ENCODE measurements around the gene LRRC75B.
"Not testable (repeated sequence)": the region's sequence is repeated elsewhere in the genome, so short reads cannot be mapped to it uniquely, and the experiment has no call there.

The LRRC75B gene

DNA sequence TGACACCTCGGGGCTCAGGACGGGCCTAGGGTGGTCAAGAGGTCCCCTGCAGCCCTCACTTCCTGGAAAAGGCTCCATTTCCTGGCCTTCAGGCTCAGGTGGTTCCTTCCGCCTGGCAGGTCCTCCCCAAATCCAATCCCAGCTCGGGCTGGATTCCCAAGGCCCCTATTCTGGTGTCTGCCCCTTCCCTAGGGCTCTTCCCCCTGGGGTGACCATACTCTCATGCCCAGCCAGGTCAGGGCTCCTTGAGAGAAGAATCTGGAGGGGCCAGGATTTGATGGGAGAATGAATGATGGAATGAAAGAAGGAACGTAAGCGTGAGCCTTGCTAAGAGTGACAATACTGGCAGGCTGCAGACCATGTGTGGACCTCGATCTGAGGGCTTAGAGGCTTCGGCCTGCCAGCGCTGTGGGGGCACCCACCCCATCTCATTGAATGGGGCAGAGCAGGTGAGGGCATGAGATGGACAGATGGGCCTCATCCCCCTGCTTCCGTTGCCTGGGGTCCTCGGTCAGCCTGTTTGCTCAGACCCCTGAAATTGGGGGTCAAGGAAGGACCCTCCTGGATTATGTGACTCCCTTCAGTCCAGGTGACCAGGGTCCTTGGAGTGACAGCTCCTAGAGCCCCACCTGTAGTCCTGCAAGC is 9.4 kb upstream of the LRRC75B start:
- not testable (repeated sequence) for DNase-seq

GRCh38 chr22:24601217-24602104 is 8.6 kb upstream of the LRRC75B start:
- no peak for DNase-seq

DNA sequence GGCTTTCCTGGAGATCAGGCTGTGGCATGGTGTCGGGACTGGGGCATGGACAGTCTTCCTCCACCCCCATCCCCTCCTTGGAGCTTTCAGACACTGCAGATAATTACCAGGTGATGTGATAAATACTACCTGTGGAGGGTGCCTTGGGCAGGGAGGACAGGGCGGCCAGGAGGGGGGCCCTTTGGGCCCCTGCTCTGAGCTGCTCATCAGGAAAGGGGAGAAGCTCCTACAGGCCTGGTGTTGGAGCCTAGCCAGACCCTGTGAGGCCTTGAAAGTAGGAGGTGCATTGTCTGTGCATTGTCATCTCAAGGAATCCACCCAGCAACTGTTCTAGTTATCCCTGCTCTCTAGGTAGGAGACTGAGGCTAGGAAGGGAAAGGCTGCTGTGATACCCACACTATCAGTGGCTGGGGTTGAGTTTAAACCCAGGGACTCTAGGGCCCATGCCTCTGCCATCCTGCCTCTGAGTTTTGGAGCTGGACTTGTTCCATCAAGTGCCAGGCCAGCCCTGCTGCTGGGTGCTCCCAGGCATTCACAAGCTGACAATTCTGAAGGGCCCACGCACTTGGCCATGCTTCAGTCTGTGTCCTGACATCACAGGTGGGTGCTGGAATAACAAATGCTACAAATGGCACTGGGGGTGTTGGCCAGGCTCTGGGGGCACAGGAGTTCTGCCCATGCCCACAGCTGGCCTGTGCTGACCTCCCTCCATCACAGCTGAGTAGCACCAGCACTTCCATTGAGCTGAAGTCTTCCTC is 7.3 kb upstream of the LRRC75B start:
- not testable (repeated sequence) for DNase-seq

GRCh38 chr22:24599514-24599913 is 6.6 kb upstream of the LRRC75B start:
- no peak for DNase-seq

DNA sequence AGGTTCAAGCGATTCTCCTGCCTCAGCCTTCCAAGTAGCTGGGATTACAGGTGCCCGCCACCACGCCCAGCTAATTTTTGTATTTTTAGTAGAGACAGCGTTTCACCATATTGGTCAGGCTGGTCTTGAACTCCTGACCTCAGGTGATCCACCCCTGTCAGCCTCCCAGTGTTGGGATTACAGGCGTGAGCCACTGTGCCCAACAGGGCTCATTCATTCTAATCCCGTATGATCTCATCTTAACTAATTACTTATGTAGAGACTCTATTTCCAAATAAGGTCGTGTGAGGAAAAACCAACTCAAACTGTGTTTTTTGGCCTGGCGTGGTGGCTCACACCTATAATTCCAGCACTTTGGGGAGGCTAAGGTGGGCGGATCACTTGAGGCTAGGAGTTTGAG is 4.2 kb upstream of the LRRC75B start:
- DNase-seq, result not testable (repeated sequence)

- no peak for DNase-seq
These were observed 3.0 kb upstream of the LRRC75B start for GRCh38 chr22:24595863-24596262.

GRCh38 chr22:24595228-24595627 is 2.4 kb upstream of the LRRC75B start:
- no peak for DNase-seq

- DNase-seq, result no peak
These were observed 1.8 kb upstream of the LRRC75B start for GRCh38 chr22:24594569-24595120.

DNA sequence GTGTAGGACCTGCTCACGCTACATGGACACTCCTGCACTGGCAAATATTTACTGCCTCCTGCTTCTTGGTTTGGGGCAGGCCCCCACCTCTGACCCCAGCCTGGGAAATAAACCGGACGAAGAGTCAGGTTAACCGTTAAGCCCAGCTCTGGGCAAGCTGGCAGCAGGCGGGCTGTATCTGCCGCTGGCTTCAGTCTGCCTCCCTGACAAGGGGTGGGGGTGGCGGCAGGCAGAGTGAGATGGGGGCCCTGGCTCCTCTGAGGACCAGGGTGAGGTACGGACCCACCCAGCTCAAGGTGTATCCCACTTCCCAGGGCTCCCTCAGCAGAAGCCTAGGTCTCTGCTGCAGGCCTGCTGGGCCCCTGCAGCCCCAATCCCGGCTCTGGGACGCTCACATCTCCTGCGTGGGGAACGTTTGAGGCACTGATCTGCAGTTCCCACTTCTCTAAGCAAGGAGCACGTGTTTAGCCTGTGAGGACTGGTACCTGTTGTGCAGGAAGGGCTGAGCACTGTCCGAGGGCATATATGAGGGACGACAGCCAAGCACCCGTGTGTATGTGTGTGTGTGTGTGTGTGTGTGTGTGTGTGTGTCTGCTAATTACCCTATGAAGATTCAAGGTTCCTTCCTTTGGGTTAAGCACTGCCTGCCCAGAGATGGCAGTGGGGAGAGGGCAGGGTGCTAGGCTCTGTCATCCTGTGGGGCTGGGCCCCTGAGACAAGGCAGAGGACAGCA is 1.1 kb upstream of the LRRC75B start:
- no peak for DNase-seq

- not testable (repeated sequence) for DNase-seq
These were observed 624 bp upstream of the LRRC75B start for GRCh38 chr22:24593559-24593835.

- DNase-seq, result no peak
These were observed 619 bp downstream of the LRRC75B start for GRCh38 chr22:24592058-24592850.

GRCh38 chr22:24591286-24591830 is 1.5 kb downstream of the LRRC75B start:
- DNase-seq, result no peak

DNA sequence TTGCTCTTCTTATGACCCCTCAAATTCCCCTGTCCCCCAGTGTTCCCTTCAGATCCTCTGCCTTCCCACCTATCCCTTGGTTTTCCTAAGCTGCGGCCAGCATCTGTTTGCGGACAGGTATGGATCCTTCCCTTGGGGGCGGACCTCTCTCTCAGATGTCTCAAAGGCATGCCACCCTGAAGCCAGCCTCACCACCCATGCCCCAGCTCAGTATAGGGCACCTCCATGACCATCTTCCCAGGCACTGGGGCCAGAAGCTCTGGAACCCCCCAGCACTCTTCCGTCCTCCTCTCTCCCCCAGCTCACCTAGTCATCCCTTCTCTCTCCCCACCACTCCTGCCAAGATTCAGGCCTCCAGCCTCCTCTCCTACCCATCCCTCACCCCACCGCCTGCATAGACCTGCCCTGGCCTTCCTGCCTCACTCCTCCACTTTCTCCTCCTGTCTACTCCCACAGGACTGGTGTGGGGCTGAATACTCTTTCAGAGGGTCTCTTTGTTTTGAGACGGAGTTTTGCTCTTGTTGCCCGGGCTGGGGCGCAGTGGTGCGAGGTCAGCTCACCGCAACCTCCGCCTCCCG is 2.2 kb downstream of the LRRC75B start:
- DNase-seq, result no peak

GRCh38 chr22:24589518-24590030 is 3.3 kb downstream of the LRRC75B start:
- DNase-seq, result no peak

- DNase-seq, result no peak
These were observed 4.0 kb downstream of the LRRC75B start for GRCh38 chr22:24588757-24589481.

DNA sequence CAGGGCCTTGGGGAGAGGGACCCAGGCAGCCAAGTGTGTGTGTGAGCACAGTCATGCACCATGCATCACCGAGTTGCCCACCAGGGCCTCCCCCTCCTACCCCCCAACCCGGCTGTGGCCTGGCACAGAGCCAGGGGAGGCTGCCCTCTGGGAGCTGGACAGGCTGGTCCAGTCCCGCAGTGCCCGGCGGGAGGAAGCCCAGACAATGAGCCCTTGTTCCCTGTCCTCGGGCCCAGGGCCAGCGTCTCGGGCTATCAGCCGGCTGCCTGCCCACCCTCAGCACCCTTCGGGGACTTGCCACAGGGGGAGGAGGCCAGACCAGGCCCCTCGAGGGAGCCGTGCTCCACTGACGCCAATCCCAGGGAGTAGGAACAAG is 4.5 kb downstream of the LRRC75B start:
- DNase-seq, result no peak

DNA sequence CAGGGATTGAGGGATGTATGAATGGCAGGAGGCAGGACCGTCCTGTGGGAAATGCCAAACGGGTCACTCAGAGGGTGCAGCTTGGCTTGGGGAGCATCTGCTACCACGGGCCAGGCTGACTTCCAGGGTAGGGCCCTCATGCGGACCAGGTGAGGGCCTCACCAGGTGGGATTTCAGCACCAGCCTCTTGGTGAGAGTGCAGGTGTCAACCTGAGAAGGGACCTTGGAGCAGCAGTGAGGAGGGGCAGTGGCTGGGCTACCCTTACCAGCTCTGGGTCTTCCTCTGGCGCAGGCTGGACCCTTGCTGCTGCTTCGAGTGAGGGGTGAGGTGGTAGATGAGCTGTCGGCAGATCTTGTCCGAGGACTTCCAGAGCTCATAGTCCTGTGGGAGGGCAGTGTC is 4.9 kb downstream of the LRRC75B start:
- no peak for DNase-seq

- DNase-seq, result no peak
These were observed 5.6 kb downstream of the LRRC75B start for GRCh38 chr22:24587251-24587650.

GRCh38 chr22:24585927-24586546 is 6.8 kb downstream of the LRRC75B start:
- DNase-seq, result no peak

DNA sequence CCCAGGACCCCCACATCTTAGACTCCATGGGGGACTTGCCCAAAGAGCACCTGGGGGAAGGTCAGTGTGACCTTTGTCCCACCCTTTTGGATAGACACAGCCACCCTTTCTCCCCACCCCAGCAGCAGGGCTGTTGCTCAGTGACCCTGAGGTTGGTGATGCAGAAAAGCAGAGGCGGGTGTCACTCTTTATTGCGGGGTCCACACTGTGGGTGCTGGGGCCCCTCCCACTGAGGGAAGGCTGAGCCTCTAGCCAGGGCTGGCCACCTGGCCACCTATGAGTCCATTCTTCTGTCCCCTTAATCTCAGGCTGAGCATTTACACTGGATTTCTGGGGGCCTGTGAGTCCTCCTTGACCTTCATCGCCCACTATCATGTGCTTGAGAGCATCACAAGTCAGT is 7.4 kb downstream of the LRRC75B start:
- DNase-seq, result no peak

Data from NCI-H2107 (cell line).